AG10803 (cell line): ENCODE results near the gene UNC5B.

Experiments
- DNase-seq: peaks from one replicate; pipeline ENCODE4 v3.0.0; 2010; ENCODE audit warnings: low read depth
- H3K4me3 ChIP-seq: 2 replicates; pipeline ENCODE4 v1.5.1; 2011; ENCODE audit warnings: mild to moderate bottlenecking, low read length, control low read depth
- TF ChIP-seq, protein P1 (sequence below): conservative IDR thresholded peaks from 2 replicates; pipeline ENCODE4 v1.5.1; 2011; ENCODE audit warnings: mild to moderate bottlenecking, low read length, control low read depth, inconsistent platforms

The UNC5B gene

DNA sequence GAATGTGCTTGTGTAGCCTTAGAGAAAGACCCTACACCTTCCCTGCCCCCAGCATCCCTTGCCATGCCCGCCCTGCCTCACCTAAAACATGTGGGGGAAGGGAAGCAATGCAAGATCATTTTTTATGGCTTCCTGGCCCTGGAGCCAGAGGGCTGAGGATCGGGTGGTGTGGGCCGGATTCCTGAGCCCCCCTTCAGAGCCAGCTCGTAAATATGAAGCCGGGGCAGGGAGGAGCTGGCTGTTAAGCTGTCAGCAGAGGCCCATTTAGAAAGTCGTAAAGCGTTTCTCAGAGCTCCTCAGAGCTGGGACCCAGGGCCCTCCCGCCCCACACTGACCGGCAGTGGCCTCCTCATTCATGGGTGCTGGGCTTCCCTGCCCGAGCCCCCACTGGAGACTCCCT, 23.9 kb downstream of the UNC5B start:
- TF ChIP-seq, protein P1, sequence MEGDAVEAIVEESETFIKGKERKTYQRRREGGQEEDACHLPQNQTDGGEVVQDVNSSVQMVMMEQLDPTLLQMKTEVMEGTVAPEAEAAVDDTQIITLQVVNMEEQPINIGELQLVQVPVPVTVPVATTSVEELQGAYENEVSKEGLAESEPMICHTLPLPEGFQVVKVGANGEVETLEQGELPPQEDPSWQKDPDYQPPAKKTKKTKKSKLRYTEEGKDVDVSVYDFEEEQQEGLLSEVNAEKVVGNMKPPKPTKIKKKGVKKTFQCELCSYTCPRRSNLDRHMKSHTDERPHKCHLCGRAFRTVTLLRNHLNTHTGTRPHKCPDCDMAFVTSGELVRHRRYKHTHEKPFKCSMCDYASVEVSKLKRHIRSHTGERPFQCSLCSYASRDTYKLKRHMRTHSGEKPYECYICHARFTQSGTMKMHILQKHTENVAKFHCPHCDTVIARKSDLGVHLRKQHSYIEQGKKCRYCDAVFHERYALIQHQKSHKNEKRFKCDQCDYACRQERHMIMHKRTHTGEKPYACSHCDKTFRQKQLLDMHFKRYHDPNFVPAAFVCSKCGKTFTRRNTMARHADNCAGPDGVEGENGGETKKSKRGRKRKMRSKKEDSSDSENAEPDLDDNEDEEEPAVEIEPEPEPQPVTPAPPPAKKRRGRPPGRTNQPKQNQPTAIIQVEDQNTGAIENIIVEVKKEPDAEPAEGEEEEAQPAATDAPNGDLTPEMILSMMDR: no peak
- H3K4me3 ChIP-seq: no peak overlapping the region
- peak; percentile 68 for DNase-seq

DNA sequence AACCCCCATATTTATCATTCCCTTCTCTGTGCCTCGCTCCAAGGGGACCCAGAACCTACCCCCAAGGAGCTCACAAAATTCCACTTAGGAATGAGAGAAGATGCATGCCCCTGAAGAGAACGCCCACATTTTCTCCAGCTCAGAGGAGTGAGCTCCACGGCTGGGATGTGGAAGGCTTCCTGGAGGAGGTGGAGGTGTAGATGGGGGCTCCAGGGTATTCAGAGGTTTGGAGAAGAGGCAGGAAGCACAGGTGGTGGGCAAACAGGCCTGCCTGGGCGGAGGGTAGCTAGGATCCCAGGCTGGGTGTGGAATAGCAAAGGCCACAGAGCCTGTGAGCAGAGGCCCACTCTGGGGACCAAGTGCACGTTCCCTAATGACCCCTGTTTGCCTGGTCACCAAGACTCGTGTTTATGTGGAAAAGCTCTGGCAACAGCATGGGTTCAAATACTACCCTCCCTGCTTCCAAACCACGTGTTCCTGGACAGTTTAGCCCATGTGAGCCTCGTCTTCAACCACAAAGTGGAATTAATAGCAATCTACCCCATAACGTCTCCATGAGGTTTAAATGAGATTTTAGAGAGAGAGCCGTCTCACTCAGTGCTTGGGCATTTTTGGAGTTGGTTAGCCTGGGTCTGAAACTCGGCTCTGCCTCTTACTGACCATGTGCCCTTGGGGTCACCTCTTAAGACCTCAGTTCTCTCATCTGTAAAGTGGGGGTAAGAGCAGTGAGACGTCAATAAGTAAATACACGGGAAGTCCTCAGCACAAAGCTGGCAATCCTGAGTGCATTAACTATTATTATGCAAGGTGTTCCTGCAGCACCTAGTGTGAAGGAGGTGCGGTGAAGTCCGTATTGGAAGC, 24.7 kb downstream of the UNC5B start:
- DNase-seq: no peak
- TF ChIP-seq, protein P1: no peak
- H3K4me3 ChIP-seq: no peak overlapping the region

- DNase-seq: no peak
- no peak overlapping the region for H3K4me3 ChIP-seq
- TF ChIP-seq, protein P1: no peak
Observed at GRCh38 chr10:71237843-71238623, 25.7 kb downstream of the UNC5B start.

DNA sequence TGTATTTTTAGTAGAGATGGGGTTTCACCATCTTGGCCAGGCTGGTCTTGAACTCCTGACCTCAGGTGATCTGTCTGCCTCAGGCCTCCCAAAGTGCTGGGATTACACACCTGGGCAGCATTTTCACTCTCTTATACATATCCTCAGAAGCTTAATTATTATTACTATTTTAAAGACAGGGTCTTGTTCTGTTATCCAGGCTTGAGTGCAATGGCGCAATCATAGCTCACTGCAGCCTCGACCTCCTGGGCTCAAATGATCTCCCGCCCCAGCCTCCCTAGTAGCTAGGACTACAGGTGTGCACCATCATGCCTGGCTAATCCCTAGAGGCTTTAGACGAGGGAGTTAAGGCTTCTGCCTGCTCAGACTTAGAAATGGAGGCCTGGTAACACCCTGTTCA, 26.3 kb downstream of the UNC5B start:
- TF ChIP-seq, protein P1: no peak
- DNase-seq: no peak
- H3K4me3 ChIP-seq: no peak overlapping the region

DNA sequence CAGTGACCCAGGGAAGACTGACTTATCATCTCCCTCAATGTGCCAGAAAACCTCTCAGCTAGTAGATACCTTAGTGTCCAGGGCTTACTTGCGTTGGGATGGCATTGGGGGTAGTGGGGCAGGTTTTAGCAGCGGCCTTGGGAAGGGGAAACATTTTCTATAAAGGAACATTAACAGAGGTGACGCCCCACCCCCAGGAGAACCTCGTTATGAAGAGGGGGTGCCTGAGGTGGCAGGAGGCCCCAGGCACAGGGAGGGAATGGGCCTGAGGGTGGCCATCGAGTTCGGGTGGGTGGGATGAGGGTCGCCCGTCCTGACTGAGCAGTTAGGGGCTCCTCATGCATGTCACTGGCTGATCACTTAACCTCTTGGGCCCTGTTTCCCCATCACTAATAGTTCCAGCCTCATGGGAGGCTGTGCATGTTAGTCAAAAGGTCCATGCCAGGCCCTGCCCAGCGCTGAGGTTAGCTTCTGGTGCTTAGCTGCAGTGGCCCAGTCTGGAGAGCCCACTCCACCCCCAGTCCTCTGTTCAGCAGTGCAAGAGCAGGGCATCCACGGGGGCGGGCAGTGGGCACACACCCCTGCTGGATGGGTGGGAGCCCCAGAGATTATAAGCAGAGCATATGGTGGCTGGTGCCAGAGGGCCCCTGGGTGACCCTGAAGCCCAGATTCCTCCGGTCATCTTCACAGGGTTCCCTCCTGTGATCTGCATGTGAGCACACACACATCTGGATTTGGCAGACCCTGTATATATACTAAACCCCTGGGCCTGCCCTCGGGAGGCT, 27.0 kb downstream of the UNC5B start:
- no peak for DNase-seq
- no peak overlapping the region for H3K4me3 ChIP-seq
- TF ChIP-seq, protein P1: no peak

- TF ChIP-seq, protein P1: no peak
- no peak for DNase-seq
- no peak overlapping the region for H3K4me3 ChIP-seq
Observed at GRCh38 chr10:71239946-71240795, 27.8 kb downstream of the UNC5B start.
